GM10266 (cell line): ENCODE measurements around the gene ZFYVE9.

ENCODE experiments used
- DNase-seq: peaks from one replicate; pipeline ENCODE4 v3.0.0; 2012; ENCODE audit errors: extremely low spot score
- TF ChIP-seq, protein P1 (sequence below): IDR thresholded peaks from 2 replicates; pipeline ENCODE4 v1.5.1; 2012; ENCODE audit warnings: mild to moderate bottlenecking, low read depth; ENCODE audit not compliant: control insufficient read depth, insufficient read depth; ENCODE audit errors: missing control alignments

The ZFYVE9 gene

DNA sequence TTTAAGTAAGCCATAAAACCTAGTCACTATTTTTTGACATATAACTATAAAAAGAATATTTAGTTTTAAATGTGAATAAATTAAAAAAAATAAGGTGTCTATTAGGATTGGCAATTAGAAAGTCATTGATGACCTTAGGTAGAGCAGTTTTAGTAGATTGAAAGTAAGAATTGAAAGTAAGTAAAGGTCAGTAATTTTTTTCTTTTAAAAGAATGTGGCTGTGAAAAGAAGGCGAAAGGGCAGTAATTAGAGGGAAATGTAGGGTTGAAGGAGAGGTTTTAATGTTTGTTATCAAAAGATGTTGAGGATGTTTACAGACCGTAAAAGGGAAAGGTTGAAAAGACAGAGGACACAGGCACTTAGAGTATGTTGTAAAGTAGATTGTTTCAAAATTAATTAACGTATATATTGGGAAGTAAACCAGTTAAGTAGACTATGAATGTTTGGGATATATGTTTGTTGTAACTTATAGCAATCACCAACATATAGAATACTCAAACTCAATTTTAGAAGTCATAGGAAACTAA lies 41.0 kb downstream of the ZFYVE9 start:
- TF ChIP-seq, protein P1, sequence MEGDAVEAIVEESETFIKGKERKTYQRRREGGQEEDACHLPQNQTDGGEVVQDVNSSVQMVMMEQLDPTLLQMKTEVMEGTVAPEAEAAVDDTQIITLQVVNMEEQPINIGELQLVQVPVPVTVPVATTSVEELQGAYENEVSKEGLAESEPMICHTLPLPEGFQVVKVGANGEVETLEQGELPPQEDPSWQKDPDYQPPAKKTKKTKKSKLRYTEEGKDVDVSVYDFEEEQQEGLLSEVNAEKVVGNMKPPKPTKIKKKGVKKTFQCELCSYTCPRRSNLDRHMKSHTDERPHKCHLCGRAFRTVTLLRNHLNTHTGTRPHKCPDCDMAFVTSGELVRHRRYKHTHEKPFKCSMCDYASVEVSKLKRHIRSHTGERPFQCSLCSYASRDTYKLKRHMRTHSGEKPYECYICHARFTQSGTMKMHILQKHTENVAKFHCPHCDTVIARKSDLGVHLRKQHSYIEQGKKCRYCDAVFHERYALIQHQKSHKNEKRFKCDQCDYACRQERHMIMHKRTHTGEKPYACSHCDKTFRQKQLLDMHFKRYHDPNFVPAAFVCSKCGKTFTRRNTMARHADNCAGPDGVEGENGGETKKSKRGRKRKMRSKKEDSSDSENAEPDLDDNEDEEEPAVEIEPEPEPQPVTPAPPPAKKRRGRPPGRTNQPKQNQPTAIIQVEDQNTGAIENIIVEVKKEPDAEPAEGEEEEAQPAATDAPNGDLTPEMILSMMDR = no peak
- no peak for DNase-seq

DNA sequence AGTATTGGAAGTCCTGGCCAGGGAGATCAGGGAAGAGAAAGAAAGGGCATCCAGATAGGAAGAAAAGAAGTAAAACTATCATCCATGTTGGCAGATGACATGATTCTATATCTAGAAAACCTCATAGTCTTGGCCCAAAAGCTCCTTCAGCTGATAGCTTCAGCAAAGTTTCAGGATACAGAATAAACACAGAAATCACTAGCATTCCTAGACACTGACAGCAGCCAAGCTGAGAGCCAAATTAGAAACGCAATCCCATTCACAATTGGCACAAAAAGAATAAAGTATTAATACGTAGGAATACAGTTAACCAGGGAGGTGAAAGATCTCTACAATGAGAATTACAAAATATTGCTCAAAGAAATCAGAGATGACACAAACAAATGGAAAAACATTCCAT lies 44.6 kb downstream of the ZFYVE9 start:
- TF ChIP-seq, protein P1 = no peak
- no peak for DNase-seq

DNA sequence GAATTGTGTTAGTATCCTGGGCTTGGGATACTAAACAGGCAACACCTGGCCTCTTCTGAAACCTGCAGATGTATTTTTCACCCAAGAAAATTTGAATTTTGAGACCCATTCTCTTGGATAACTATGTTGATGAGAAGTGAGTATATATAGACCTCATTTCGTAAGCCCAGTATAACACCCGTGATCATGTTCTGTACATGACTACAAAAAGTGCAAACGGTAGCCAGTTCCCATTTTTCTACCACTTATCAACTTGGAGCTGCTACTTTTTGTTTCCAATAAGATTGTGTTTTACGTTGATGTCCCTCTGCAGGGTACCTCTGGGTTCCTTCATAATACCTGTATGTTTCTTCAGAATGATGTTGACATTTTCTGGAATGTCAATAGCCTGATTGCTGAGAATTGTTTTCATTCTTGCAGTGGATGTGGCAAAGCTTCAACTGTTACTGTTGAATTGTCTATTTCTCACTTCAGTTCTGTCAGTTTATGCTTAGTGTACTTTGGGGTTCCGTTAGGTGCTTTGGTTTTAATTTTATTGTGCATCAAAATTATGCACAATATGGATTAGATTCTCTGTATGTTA lies 48.1 kb downstream of the ZFYVE9 start:
- no peak for DNase-seq

DNA sequence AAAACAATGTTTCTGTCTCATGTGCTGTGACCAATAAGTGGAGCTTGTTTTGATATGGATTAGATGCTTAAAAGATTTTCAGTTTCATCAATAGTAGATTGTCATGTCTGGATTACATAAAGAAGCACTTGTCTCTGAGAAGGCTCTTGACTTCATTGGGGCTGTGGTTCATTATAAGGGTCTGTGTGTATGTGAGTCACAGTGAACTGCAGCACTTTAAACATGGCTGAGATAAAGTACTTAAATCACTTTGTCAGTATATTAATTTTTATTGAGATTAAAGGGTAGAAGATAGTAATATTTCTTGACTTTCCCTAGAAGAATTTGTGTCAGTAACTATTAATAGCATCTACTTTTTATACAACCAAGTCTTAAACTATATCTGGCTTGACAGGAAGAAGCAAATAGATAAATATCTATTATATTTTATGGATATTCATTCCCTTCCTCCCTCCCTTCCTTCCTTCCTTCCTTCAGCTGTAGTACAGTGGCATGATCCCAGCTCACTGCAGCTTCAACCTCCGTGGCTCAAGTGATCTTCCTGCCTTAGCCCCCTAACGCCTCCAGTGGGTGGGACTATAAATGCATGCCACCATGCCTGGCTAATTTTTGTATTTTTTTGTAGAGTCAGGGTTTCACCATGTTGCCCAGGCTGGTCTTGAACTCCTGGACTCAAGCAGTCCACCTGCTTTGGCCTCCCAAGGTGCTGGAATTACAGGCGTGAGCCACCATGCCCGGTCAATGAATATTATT lies 48.8 kb downstream of the ZFYVE9 start:
- TF ChIP-seq, protein P1 = no peak
- DNase-seq = no peak

More for the DNA sequence above, 48.1 kb downstream of the ZFYVE9 start:
- TF ChIP-seq, protein P1 = no peak

DNA sequence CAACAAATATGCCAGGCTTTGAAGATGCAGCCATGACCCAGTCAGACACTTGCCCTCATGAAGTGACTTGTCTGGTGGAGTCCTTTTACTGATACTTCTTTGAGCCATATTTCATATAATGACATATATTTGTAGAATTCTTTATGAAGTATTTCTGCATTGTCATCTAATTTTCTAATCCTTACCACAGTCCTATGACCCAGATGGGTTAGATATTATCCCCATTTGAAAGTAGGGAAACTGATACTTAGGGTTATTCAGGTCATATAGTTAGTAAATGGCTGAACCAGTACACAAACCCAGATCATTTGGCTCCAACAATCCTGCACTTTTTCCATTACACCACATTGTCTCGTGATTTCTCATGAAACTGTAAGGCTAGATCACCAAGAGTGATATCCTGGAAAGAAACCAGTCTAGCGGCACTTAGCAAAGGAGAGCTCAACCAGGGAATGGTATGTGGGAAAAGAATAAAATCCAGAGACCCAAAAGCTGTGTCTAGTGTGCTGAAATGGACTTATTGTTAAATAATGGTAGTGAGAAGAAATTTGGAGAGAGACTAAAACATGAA lies 49.6 kb downstream of the ZFYVE9 start:
- no peak for DNase-seq
- TF ChIP-seq, protein P1 = no peak

DNA sequence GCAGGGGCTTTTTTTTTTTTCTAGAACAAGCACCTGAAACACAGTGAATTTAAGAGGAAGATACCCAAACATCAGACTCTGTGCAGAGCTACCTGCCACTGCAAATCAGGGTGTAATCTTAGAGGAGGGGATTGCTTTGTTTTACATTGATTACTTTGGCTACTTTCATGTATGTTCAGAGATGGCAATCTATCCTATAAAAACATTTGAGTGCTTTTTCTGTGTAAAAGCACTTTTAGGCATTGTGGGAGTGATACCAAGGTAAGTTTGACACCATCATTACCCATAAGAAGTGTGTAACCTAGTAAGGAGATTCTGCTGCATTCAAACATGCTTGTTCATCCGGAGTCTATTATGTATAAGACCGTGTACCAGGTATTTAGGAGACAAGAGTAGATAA lies 50.1 kb downstream of the ZFYVE9 start:
- no peak for DNase-seq
- TF ChIP-seq, protein P1 = no peak

DNA sequence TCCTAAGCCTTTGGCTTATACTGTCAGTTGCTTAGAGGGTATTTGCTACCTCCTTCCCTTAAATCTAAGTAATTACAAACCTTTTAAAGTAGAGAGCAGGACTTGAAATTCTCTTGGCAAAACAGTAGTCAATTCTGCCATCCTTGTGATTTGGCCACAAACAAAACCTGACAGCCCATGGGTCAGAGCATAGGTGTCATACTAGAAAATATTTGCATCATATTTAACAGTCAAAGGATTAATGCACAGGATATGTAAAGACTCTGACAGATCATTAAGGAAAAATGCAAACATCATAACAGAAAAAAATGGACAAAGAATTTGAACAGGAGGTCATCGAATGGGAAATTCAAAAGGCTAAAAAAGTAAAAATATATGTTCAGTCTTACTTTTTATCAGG lies 50.5 kb downstream of the ZFYVE9 start:
- no peak for DNase-seq
- TF ChIP-seq, protein P1 = no peak
